Cardiac fibroblast (primary cell): ENCODE measurements around the gene FBXO34.
"Not testable (repeated sequence)": the region's sequence is repeated elsewhere in the genome, so short reads cannot be mapped to it uniquely, and the experiment has no call there.

ENCODE experiments used
- DNase-seq, 2 donors: peaks; one replicate each; pipeline versions ENCODE4 v3.0.0 to v3.0.0-alpha.2; 2010; ENCODE audit warnings: low read depth in 2 of 2
- H3K4me3 ChIP-seq, 2 donors: replicated peaks in 1 of 2; 1 replicate in 1 of 2; 2 replicates in 1 of 2; pipeline ENCODE4 v1.5.1; 2011; ENCODE audit warnings: low read depth in 2 of 2, low read length in 2 of 2, mild to moderate bottlenecking in 2 of 2, moderate library complexity in 1 of 2
- TF ChIP-seq, protein P1 (sequence below): IDR thresholded peaks from one replicate; pipeline ENCODE4 v1.5.1; 2011; ENCODE audit warnings: low read depth, mild to moderate bottlenecking, low read length, inconsistent platforms

Gene FBXO34

GRCh38 chr14:55340482-55340881 is 69.3 kb downstream of the FBXO34 start:
- DNase-seq: no peak
- TF ChIP-seq, protein P1, sequence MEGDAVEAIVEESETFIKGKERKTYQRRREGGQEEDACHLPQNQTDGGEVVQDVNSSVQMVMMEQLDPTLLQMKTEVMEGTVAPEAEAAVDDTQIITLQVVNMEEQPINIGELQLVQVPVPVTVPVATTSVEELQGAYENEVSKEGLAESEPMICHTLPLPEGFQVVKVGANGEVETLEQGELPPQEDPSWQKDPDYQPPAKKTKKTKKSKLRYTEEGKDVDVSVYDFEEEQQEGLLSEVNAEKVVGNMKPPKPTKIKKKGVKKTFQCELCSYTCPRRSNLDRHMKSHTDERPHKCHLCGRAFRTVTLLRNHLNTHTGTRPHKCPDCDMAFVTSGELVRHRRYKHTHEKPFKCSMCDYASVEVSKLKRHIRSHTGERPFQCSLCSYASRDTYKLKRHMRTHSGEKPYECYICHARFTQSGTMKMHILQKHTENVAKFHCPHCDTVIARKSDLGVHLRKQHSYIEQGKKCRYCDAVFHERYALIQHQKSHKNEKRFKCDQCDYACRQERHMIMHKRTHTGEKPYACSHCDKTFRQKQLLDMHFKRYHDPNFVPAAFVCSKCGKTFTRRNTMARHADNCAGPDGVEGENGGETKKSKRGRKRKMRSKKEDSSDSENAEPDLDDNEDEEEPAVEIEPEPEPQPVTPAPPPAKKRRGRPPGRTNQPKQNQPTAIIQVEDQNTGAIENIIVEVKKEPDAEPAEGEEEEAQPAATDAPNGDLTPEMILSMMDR: no peak
- no peak overlapping the region for H3K4me3 ChIP-seq

DNA sequence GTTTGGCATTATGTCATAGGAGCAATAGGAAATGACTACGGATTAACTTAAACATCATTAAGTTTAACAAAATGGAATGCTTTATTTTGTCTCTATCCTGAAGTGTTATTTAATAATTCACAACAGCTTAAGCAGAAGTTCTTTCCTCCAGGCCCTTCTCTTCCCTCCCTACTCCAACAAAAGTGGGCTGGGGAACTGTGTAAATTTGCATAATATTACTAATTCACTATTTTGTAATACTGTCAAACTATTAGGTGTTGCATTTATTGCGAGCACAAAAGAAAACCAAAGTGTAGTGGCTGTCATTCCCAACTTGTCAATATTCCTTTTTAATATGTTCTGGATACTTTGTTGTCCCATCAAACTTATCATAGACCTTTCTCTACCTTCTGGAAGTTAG is 70.6 kb downstream of the FBXO34 start:
- TF ChIP-seq, protein P1: no peak
- no peak overlapping the region for H3K4me3 ChIP-seq
- DNase-seq: no peak

DNA sequence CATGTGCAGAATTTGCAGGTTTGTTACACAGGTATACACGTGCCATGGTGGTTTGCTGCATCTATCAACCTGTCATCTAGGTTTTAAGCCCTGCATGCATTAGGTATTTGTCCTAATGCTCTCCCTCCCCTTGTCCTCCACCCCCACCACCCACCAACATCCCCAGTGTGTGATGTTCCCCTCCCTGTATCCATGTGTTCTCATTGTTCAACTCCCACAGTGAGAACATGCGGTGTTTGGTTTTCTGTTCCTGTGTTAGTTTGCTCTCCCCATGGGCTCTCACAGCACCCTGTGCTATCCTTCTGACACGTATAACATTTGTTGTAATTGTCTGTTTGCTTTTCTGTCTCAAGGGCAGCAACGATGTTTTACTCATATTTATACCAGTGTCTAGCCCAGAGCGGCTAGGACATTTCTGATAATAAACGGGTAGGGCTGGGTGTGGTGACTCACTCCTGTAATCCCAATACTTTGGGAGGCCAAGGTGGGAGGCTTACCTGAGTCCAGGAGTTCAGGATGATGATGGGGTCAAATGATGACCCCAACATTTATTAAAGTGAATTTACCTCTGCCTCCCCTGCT is 73.5 kb downstream of the FBXO34 start:
- not testable (repeated sequence) for DNase-seq, H3K4me3 ChIP-seq

DNA sequence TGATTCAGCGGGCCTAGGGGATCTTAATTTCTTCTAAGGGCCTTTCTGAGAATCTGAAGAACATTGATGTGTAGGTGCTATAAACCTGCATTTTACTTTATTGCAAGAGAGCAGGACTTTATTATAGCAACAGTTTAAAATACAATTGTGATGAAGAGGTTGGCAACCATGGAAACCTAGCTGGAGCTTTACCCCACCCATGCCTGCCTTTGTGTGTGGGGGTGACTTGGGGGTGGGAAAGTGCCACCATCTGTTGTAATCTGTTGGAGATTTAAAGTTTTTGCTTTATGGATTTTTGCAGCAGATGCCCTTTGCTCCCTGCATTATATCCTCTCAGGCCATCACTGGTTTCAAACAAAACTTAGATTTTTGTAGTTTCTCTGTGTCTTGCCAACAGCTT is 75.8 kb downstream of the FBXO34 start:
- H3K4me3 ChIP-seq: no peak overlapping the region
- TF ChIP-seq, protein P1: no peak

GRCh38 chr14:55347748-55348147 is 76.5 kb downstream of the FBXO34 start:
- no peak for DNase-seq
- TF ChIP-seq, protein P1: no peak
- H3K4me3 ChIP-seq: no peak overlapping the region

More for the DNA sequence above, 75.8 kb downstream of the FBXO34 start:
- DNase-seq: no peak

DNA sequence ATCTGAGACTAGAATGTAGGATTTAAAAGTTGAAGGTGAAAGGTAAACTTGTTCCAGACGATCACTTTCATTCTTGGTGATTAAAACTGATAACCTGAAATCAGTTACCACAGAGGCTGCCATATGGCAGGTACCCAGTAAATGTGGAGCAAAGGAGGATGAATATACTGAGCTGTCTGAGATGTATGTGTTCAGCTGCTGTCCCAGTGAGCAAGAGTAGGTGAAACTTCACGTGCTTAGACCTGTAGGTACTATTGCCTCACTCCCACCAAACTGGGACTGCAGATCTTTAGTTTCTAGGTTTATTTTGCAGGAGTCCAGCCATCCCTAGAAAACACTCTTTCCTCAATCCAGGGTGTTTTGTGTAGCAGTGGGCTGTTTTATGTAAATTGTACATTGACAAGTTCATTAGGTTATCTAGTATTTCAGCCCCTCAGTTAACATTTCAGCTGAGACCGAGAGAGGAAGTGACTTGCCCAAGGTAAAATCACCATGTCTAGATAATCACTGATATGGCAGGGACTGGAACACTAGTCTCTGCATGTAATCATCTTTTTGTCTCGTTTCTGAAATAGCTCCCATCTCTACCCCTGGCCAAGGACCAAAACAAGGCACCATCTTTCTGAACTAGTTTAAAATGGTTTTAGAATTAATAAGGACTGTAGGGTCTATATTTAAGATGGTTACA is 77.7 kb downstream of the FBXO34 start:
- TF ChIP-seq, protein P1: no peak
- no peak for DNase-seq
- H3K4me3 ChIP-seq: no peak overlapping the region

- no peak overlapping the region for H3K4me3 ChIP-seq
- TF ChIP-seq, protein P1: no peak
- no peak for DNase-seq
These were observed 78.3 kb downstream of the FBXO34 start for GRCh38 chr14:55349565-55349964.
